Body of pancreas (tissue), 4 donors: ENCODE measurements around the gene M1AP. TPM values are rescaled to one million over a fixed set of nuclear protein-coding genes. Genes with fewer than 3 reads are reported as not detected.

ENCODE experiments used
- ATAC-seq: fragments of 150-250 bp; one replicate; pipeline ENCODE4 v1.9.1; 2016
- DNase-seq, 4 donors: peaks; one replicate each; pipeline ENCODE4 v3.0.0-alpha.2; 2019
- H3K27ac ChIP-seq, 4 donors: fragments of 200-600 bp; sonication (generic); 1 replicate in 3 of 4; 2 replicates in 1 of 4; pipeline versions ENCODE4 v1.5.1 to v1.6.1; 2016 to 2019; ENCODE audit warnings: mild to moderate bottlenecking in 1 of 4, mixed read lengths in 1 of 4, moderate library complexity in 1 of 4
- H3K27me3 ChIP-seq, 2 donors: fragments of 200-600 bp; sonication (generic); one replicate each; pipeline ENCODE4 v1.6.0; 2016; ENCODE audit warnings: mild to moderate bottlenecking in 1 of 2
- H3K36me3 ChIP-seq, 2 donors: fragments of 200-600 bp; sonication (generic); replicated peaks in 1 of 2; 2 replicates each; pipeline ENCODE4 v1.5.1; 2016; ENCODE audit warnings: low read depth in 2 of 2; ENCODE audit not compliant: insufficient read depth in 1 of 2
- H3K4me1 ChIP-seq: fragments of 200-600 bp; sonication (generic); one replicate; pipeline ENCODE4 v1.6.0; 2016
- H3K4me3 ChIP-seq, 2 donors: fragments of 200-600 bp; sonication (generic); 1 replicate in 1 of 2; 2 replicates in 1 of 2; pipeline ENCODE4 v1.5.1; 2016 to 2019
- H3K9me3 ChIP-seq, 3 donors: fragments of 200-600 bp; sonication (generic); 1 replicate in 2 of 3; 2 replicates in 1 of 3; pipeline ENCODE4 v1.5.1; 2016
- POLR2A ChIP-seq, 3 donors: fragments of 450-650 bp; IDR thresholded peaks; one replicate each; pipeline ENCODE4 v1.6.1; 2016; ENCODE audit warnings: antibody characterized with exemption in 3 of 3, mild to moderate bottlenecking in 2 of 3
- WGBS, 2 donors: methylation state at CpG; one replicate each; pipeline ENCODE4 v1.1.5; 2017; 5-methylcytosine and 5-hydroxymethylcytosine counted together
- intact Hi-C: fragments of 100-400 bp; cut with DNase I; formaldehyde crosslinking; loops from one replicate; pipeline ENCODE4 v1.15.1; 2023
- total RNA-seq, 2 donors: library from RNA; depleted of rRNA; stranded (reverse); fragments of >200 nt; gene quantifications; one replicate each; pipeline ENCODE4 v1.1.0, GENCODE V29; 2016
- TF ChIP-seq, protein P1 (sequence below), 7 experiments: fragments of 450-650 bp in 4 of 7; fragments of 200-600 bp in 3 of 7; sonication (generic) in 3 of 7; IDR thresholded peaks; one replicate each; pipeline ENCODE4 v1.5.1; 2016 to 2019; ENCODE audit warnings: antibody characterized with exemption in 7 of 7

Gene M1AP
- total RNA-seq, 2 donors from 2014 or later = not detected

DNA sequence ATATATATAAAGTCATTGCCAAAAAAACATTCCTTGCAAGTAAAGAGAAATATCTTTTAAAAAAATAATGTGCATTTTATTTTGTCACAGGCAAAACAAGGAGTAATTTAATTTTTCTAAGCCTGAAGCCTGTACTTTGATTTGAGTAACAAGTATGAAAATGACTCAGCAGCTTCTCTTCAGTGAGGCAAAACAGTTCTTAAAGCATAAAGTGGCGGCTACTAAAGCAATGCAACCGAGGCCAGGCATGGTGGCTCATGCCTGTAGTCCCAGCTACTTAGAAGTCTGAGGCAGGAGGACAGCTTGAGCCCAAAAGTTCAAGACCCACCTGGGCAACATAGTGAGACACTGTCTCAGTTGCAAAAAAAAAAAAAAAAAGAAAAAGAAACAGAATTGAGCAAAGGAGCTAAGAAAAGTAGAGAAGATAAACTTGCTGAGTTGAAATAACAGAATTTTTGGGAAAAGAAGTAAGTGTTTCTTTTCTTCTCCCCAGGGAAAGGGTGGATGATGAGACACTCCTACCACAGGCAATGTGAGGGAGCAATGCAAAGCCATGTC is 64.0 kb downstream of the M1AP start:
- intact Hi-C loops = no loop called here
- H3K27me3 ChIP-seq = no peaks in the 10 kb centered on the region
- no peaks in the 10 kb centered on the region for H3K36me3 ChIP-seq
- WGBS, 2 donors = 45 to 53% methylated on average over 2 of the region's 2 CpGs
- ATAC-seq = no peak
- no peaks in the 10 kb centered on the region for H3K9me3 ChIP-seq
- TF ChIP-seq, protein P1, sequence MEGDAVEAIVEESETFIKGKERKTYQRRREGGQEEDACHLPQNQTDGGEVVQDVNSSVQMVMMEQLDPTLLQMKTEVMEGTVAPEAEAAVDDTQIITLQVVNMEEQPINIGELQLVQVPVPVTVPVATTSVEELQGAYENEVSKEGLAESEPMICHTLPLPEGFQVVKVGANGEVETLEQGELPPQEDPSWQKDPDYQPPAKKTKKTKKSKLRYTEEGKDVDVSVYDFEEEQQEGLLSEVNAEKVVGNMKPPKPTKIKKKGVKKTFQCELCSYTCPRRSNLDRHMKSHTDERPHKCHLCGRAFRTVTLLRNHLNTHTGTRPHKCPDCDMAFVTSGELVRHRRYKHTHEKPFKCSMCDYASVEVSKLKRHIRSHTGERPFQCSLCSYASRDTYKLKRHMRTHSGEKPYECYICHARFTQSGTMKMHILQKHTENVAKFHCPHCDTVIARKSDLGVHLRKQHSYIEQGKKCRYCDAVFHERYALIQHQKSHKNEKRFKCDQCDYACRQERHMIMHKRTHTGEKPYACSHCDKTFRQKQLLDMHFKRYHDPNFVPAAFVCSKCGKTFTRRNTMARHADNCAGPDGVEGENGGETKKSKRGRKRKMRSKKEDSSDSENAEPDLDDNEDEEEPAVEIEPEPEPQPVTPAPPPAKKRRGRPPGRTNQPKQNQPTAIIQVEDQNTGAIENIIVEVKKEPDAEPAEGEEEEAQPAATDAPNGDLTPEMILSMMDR (IDR thresholded peaks at IDR 0.05) = no peak
- no peak for TF ChIP-seq POLR2A (IDR thresholded peaks at IDR 0.05)
- no peak overlapping the region for H3K27ac ChIP-seq
- H3K4me3 ChIP-seq = no peak overlapping the region
- H3K4me1 ChIP-seq = no peaks in the 10 kb centered on the region
- no peak for DNase-seq

- DNase-seq (no peak), ATAC-seq (no peak)
- Histone ChIP-seq H3K27me3 (no peaks in the 10 kb centered on the region), H3K27ac (no peak overlapping the region), H3K4me3 (no peak overlapping the region), H3K4me1 (no peaks in the 10 kb centered on the region), H3K9me3 (no peaks in the 10 kb centered on the region), H3K36me3 (no peaks in the 10 kb centered on the region)
- TF ChIP-seq, protein P1 (IDR thresholded peaks at IDR 0.05) = no peak
- no peak for TF ChIP-seq POLR2A (IDR thresholded peaks at IDR 0.05)
- intact Hi-C loops = no loop called here
Observed at GRCh38 chr2:74583504-74583903, 64.6 kb downstream of the M1AP start.

- Histone ChIP-seq H3K4me1 (no peaks in the 10 kb centered on the region), H3K4me3 (no peak overlapping the region), H3K27me3 (no peaks in the 10 kb centered on the region), H3K9me3 (no peaks in the 10 kb centered on the region), H3K27ac (no peak overlapping the region), H3K36me3 (no peaks in the 10 kb centered on the region)
- WGBS, 2 donors = 50 to 64% methylated on average over 2 of the region's 2 CpGs
- ATAC-seq (no peak), DNase-seq (no peak)
- intact Hi-C loops = no loop called here
- no peak for TF ChIP-seq POLR2A (IDR thresholded peaks at IDR 0.05)
- TF ChIP-seq, protein P1 (IDR thresholded peaks at IDR 0.05) = no peak
Observed at GRCh38 chr2:74582184-74582583, 65.9 kb downstream of the M1AP start.

DNA sequence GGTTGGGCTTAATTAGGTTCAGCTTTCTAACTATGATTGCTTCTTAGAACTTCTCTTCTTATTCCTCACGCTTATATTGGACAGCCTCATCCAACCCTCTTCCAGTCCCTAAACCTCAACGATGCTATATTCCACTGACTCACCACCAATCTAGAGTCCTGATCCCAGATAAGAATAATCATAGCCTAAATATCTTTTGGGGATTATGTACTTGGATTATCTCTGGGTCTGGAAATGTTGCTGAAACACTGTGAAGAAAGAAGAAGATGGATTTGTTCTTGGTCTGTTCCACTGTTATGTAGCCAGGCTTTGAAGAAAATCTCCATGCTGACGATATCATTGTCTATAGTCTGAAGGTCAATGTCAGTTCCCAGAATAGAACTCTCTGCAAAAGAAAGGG is 66.7 kb downstream of the M1AP start:
- ATAC-seq = no peak
- TF ChIP-seq, protein P1 (IDR thresholded peaks at IDR 0.05) = no peak
- no peak for TF ChIP-seq POLR2A (IDR thresholded peaks at IDR 0.05)
- Histone ChIP-seq H3K36me3 (no peaks in the 10 kb centered on the region), H3K27me3 (no peaks in the 10 kb centered on the region), H3K27ac (no peak overlapping the region), H3K4me3 (no peak overlapping the region), H3K9me3 (no peaks in the 10 kb centered on the region), H3K4me1 (no peaks in the 10 kb centered on the region)
- WGBS, 2 donors = 55 to 64% methylated on average over 3 of the region's 3 CpGs
- no peak for DNase-seq
- intact Hi-C loops = no loop called here

DNA sequence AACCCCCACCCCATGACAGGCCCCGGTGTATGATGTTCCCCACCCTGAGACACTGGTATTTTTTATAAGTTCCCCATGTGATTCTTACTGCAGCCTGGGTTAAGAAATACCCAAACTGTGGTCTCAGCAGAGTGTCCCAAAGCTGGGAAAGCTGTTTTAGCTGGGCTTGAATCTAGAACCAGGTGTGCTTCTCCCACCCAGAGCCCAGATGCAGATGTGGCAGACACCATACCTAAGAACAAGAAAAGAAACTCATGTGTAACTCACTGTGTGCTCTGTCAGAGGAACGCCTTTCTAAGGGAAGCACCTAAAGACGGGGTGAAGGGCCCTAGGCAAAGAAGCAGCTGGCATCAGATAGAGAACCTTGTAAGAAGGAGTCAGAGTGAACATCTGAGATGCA is 69.7 kb downstream of the M1AP start:
- H3K27ac ChIP-seq = no peak overlapping the region
- intact Hi-C loops = loop anchor here (5.0 kb wide), 1 partner anchor 91 kb away; no protein-coding TSS in a partner anchor
- ATAC-seq = no peak

More for the DNA sequence above, 69.7 kb downstream of the M1AP start:
- Histone ChIP-seq H3K36me3 (no peaks in the 10 kb centered on the region), H3K9me3 (no peaks in the 10 kb centered on the region), H3K4me3 (no peak overlapping the region), H3K27me3 (no peaks in the 10 kb centered on the region), H3K4me1 (no peaks in the 10 kb centered on the region)
- TF ChIP-seq, protein P1 (IDR thresholded peaks at IDR 0.05) = no peak
- TF ChIP-seq POLR2A (IDR thresholded peaks at IDR 0.05) = no peak
- 74 to 78% methylated on average over 3 of the region's 3 CpGs for WGBS, 2 donors
- no peak for DNase-seq
